ENCODE results near the gene AAMDC.
"Not testable (repeated sequence)": the region's sequence is repeated elsewhere in the genome, so short reads cannot be mapped to it uniquely, and the experiment has no call there.

The AAMDC gene

DNA sequence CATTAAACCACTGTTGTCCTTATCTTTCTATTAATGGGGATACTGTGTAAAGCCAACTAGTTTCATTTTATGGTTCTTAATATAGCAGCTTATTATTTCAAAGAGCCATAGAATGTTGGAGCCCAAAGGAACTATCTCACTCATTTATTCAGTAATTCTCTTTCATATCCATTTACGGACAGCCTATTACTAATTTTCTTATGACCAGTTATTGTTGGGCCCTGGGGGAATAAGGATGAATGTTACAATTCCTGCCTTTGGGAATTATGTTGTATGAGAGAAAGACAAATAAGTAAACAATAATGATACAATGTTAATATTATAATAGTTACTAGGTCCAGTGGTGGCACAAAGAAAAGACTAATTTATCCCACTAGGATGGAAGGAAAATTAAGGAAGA lies 52.4 kb downstream of the AAMDC start:
- Histone ChIP-seq H3K27me3 (ENCODE audit: control insufficient read depth, insufficient read depth, low read length) (no peaks in the 10 kb centered on the region), H3K4me3 (ENCODE audit: low read length) (no peak overlapping the region), H3K36me3 (ENCODE audit: control insufficient read depth, insufficient read depth, low read length) (peaks cover 6% of the 10 kb centered on the region), H3K9ac (ENCODE audit: low read length) (no peak overlapping the region), H3K9me3 (ENCODE audit: control insufficient read depth, low read length) (no peaks in the 10 kb centered on the region), H3K4me1 (ENCODE audit: control insufficient read depth, insufficient read depth, low read length) (peaks cover 6% of the 10 kb centered on the region)

DNA sequence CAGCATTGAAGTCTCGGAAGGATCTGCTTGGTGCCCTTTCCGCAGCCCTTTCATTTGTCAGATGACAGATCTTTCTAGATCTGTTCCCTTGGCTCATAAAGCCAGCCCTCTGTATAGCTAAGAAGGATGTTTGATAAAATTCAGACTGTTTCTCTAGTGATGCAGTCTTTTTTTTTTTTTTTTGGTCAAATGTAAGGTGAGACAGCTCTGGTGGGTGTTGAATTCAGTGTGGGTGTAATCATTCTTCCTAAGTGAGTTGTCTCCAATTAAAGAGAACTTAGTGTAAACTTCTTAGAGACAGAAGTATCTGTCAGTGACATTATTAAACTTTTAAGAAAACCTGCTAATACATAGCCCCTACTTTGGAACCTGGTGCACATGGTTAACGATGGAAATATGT lies 53.3 kb downstream of the AAMDC start:
- Histone ChIP-seq H3K9me3 (ENCODE audit: control insufficient read depth, low read length) (no peaks in the 10 kb centered on the region), H3K9ac (ENCODE audit: low read length) (no peak overlapping the region), H3K4me1 (ENCODE audit: control insufficient read depth, insufficient read depth, low read length) (peaks cover 6% of the 10 kb centered on the region), H3K36me3 (ENCODE audit: control insufficient read depth, insufficient read depth, low read length) (peaks cover 6% of the 10 kb centered on the region), H3K27me3 (ENCODE audit: control insufficient read depth, insufficient read depth, low read length) (no peaks in the 10 kb centered on the region), H3K4me3 (ENCODE audit: low read length) (no peak overlapping the region)

DNA sequence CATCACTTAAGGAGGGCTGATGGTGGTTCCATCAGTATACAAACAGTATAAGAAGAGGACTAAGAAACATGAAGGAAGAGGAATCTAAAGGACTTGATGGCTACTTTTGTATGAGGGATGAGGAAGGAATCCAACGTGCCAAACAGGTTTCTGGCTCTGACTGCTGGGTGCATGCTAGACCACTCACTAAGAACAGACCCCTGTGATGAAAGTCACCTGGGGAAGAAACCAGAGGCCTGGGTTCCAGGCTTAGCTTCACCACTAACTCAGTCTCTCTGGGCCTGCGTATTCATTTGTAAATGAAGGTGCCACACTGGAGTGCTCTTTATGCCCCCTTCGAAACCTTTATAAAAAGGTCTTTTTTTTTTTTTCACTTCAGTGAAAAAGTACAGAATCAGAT lies 55.1 kb downstream of the AAMDC start:
- Histone ChIP-seq H3K9ac (ENCODE audit: low read length) (no peak overlapping the region), H3K4me1 (ENCODE audit: control insufficient read depth, insufficient read depth, low read length) (peaks cover 6% of the 10 kb centered on the region), H3K27me3 (ENCODE audit: control insufficient read depth, insufficient read depth, low read length) (no peaks in the 10 kb centered on the region), H3K9me3 (ENCODE audit: control insufficient read depth, low read length) (no peaks in the 10 kb centered on the region), H3K36me3 (ENCODE audit: control insufficient read depth, insufficient read depth, low read length) (peaks cover 9% of the 10 kb centered on the region), H3K4me3 (ENCODE audit: low read length) (no peak overlapping the region)

- not testable (repeated sequence) for H3K9me3 ChIP-seq (ENCODE audit: control insufficient read depth, low read length); H3K9ac ChIP-seq (ENCODE audit: low read length); H3K4me3 ChIP-seq (ENCODE audit: low read length); H3K4me1 ChIP-seq (ENCODE audit: control insufficient read depth, insufficient read depth, low read length); H3K27me3 ChIP-seq (ENCODE audit: control insufficient read depth, insufficient read depth, low read length); H3K36me3 ChIP-seq (ENCODE audit: control insufficient read depth, insufficient read depth, low read length)
Measured at GRCh38 chr11:77878247-77878646, 57.3 kb downstream of the AAMDC start.

GRCh38 chr11:77879218-77879617 lies 58.3 kb downstream of the AAMDC start:
- no peaks in the 10 kb centered on the region for H3K9me3 ChIP-seq (ENCODE audit: control insufficient read depth, low read length)
- peaks cover 9% of the 10 kb centered on the region for H3K36me3 ChIP-seq (ENCODE audit: control insufficient read depth, insufficient read depth, low read length)
- H3K4me3 ChIP-seq (ENCODE audit: low read length), result no peak overlapping the region
- H3K27me3 ChIP-seq (ENCODE audit: control insufficient read depth, insufficient read depth, low read length), result no peaks in the 10 kb centered on the region
- H3K9ac ChIP-seq (ENCODE audit: low read length), result no peak overlapping the region
- H3K4me1 ChIP-seq (ENCODE audit: control insufficient read depth, insufficient read depth, low read length), result peaks cover 6% of the 10 kb centered on the region

DNA sequence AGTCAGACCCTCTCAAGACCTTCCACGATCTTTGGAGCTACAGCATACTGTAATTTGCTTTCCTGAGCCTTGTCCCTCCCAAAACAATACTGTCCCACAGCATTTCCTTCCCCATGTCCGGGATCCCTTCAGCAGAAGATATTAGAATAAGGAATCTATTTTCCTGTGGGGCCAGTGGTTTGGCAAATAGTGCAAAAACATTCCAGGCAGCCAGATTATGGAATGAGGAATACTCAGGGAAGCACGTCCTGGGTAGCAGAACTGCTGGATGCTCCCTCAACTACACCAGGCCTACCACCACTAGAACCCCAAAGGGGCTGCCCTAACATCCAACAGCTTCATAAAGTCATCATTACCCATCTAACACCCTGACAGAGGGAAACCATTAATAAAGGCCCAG lies 61.5 kb downstream of the AAMDC start:
- H3K9me3 ChIP-seq (ENCODE audit: control insufficient read depth, low read length), result no peaks in the 10 kb centered on the region
- no peaks in the 10 kb centered on the region for H3K27me3 ChIP-seq (ENCODE audit: control insufficient read depth, insufficient read depth, low read length)
- H3K36me3 ChIP-seq (ENCODE audit: control insufficient read depth, insufficient read depth, low read length), result peaks cover 4% of the 10 kb centered on the region
- H3K4me3 ChIP-seq (ENCODE audit: low read length), result no peak overlapping the region
- no peak overlapping the region for H3K9ac ChIP-seq (ENCODE audit: low read length)
- H3K4me1 ChIP-seq (ENCODE audit: control insufficient read depth, insufficient read depth, low read length), result no peaks in the 10 kb centered on the region

GRCh38 chr11:77883775-77884174 lies 62.8 kb downstream of the AAMDC start:
- Histone ChIP-seq H3K36me3 (ENCODE audit: control insufficient read depth, insufficient read depth, low read length) (peaks cover 4% of the 10 kb centered on the region), H3K9me3 (ENCODE audit: control insufficient read depth, low read length) (no peaks in the 10 kb centered on the region)

DNA sequence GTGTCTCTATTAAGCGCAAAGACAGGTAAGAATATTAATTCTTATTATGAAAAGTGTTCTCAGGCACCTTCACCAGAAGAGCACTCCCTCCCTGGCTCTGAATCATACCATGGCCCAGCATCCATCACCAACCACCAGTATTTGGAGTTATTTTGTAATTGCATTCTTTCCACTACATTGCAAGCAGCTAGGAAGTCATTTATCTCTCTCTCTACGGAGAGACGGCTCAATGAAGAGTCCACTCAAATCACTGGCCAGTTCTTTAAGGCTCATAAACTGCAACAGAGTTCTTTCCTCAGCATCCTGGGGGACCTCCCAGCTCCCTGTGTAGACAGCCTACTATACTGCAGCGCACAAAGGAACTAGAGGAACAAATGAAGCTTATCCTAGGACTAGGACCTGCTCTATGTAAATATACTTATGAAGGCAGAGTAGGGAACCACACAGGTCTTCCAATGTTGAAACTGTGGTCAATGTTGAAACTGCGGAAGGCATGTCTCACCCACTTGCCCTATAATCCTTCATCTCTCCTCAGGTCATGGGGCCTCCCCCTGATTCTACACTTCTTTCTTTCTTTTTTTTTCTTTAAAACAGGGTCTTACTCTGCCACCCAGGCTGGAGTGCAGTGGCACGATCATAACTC lies 63.4 kb downstream of the AAMDC start:
- Histone ChIP-seq H3K9me3 (ENCODE audit: control insufficient read depth, low read length) (no peaks in the 10 kb centered on the region), H3K36me3 (ENCODE audit: control insufficient read depth, insufficient read depth, low read length) (peaks cover 4% of the 10 kb centered on the region), H3K4me1 (ENCODE audit: control insufficient read depth, insufficient read depth, low read length) (no peaks in the 10 kb centered on the region), H3K27me3 (ENCODE audit: control insufficient read depth, insufficient read depth, low read length) (no peaks in the 10 kb centered on the region), H3K4me3 (ENCODE audit: low read length) (no peak overlapping the region), H3K9ac (ENCODE audit: low read length) (no peak overlapping the region)

More at GRCh38 chr11:77883775-77884174, 62.8 kb downstream of the AAMDC start:
- no peak overlapping the region for H3K9ac ChIP-seq (ENCODE audit: low read length)
- H3K27me3 ChIP-seq (ENCODE audit: control insufficient read depth, insufficient read depth, low read length), result no peaks in the 10 kb centered on the region
- no peaks in the 10 kb centered on the region for H3K4me1 ChIP-seq (ENCODE audit: control insufficient read depth, insufficient read depth, low read length)
- no peak overlapping the region for H3K4me3 ChIP-seq (ENCODE audit: low read length)

GRCh38 chr11:77884829-77885190 lies 63.9 kb downstream of the AAMDC start:
- Histone ChIP-seq H3K27me3 (ENCODE audit: control insufficient read depth, insufficient read depth, low read length) (no peaks in the 10 kb centered on the region), H3K9me3 (ENCODE audit: control insufficient read depth, low read length) (no peaks in the 10 kb centered on the region), H3K36me3 (ENCODE audit: control insufficient read depth, insufficient read depth, low read length) (peaks cover 4% of the 10 kb centered on the region), H3K4me1 (ENCODE audit: control insufficient read depth, insufficient read depth, low read length) (no peaks in the 10 kb centered on the region), H3K9ac (ENCODE audit: low read length) (no peak overlapping the region), H3K4me3 (ENCODE audit: low read length) (no peak overlapping the region)

GRCh38 chr11:77886401-77886800 lies 65.5 kb downstream of the AAMDC start:
- Histone ChIP-seq H3K9me3 (ENCODE audit: control insufficient read depth, low read length) (no peaks in the 10 kb centered on the region), H3K27me3 (ENCODE audit: control insufficient read depth, insufficient read depth, low read length) (no peaks in the 10 kb centered on the region), H3K4me1 (ENCODE audit: control insufficient read depth, insufficient read depth, low read length) (no peaks in the 10 kb centered on the region), H3K4me3 (ENCODE audit: low read length) (no peak overlapping the region), H3K36me3 (ENCODE audit: control insufficient read depth, insufficient read depth, low read length) (no peaks in the 10 kb centered on the region), H3K9ac (ENCODE audit: low read length) (no peak overlapping the region)

DNA sequence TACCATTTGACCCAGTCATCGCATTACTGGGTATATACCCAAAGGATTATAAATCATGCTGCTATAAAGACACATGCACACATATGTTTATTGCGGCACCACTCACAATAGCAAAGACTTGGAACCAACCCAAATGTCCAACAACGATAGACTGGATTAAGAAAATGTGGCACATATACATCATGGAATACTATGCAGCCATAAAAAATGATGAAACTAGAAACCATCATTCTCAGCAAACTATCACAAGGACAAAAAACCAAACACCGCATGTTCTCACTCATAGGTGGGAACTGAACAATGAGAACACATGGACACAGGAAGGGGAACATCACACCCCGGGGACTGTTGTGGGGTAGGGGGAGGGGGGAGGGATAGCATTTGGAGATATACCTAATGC lies 68.1 kb downstream of the AAMDC start:
- not testable (repeated sequence) for H3K9me3 ChIP-seq (ENCODE audit: control insufficient read depth, low read length); H3K4me3 ChIP-seq (ENCODE audit: low read length); H3K9ac ChIP-seq (ENCODE audit: low read length); H3K4me1 ChIP-seq (ENCODE audit: control insufficient read depth, insufficient read depth, low read length); H3K36me3 ChIP-seq (ENCODE audit: control insufficient read depth, insufficient read depth, low read length); H3K27me3 ChIP-seq (ENCODE audit: control insufficient read depth, insufficient read depth, low read length)

DNA sequence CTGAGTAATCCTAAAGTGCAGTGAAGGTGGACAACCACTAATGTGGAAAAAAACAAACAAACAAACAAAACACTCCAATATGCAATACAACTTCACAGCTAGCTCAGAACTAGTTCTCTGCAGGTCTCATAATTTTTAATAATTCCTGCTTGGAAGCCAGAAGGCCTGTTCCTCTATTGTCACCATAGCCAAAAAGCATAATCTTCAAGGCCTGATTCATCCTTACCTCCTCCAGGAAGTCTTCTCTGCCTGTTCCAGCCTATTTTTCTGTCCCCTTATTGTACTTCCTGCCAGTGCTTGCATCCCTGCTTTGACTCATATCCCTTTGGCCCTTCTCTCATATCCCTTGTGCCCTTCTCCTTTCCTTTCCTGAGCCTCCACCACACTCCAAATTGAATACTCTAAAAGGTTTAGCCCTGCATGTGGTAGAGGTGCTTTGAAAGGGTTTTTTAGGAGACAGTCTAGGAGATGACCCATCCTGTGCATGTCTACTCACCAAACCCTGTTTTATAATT lies 69.2 kb downstream of the AAMDC start:
- not testable (repeated sequence) for H3K27me3 ChIP-seq (ENCODE audit: control insufficient read depth, insufficient read depth, low read length); H3K9me3 ChIP-seq (ENCODE audit: control insufficient read depth, low read length); H3K9ac ChIP-seq (ENCODE audit: low read length); H3K4me1 ChIP-seq (ENCODE audit: control insufficient read depth, insufficient read depth, low read length); H3K4me3 ChIP-seq (ENCODE audit: low read length); H3K36me3 ChIP-seq (ENCODE audit: control insufficient read depth, insufficient read depth, low read length)

DNA sequence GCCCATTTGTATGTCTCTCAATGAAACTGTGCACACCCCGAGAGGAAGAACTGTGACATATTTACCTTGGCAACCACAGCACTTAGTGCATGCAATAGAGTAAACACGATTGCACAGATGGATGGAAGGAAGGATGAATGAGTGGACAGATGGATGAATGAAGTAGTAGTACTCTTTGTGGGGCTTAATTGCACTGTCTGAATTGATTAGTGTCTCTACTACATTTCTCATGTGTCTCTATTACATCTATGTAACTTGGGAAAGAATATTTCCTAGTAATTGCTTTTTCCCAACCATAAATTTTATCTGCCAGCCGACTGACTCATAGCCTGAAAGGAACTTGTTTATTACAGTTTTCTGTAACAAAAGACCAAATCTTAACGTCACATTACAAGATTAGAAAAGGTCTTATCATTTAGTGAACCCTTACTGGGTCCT lies 69.7 kb downstream of the AAMDC start:
- not testable (repeated sequence) for H3K9me3 ChIP-seq (ENCODE audit: control insufficient read depth, low read length); H3K36me3 ChIP-seq (ENCODE audit: control insufficient read depth, insufficient read depth, low read length); H3K9ac ChIP-seq (ENCODE audit: low read length); H3K4me1 ChIP-seq (ENCODE audit: control insufficient read depth, insufficient read depth, low read length); H3K4me3 ChIP-seq (ENCODE audit: low read length); H3K27me3 ChIP-seq (ENCODE audit: control insufficient read depth, insufficient read depth, low read length)
